ENCODE results near the gene CNTNAP4. TPM values are rescaled to one million over a fixed set of nuclear protein-coding genes. Genes with fewer than 3 reads are reported as not detected.

CNTNAP4 gene
- total RNA-seq, 2 donors from 2014 or later: not detected

DNA sequence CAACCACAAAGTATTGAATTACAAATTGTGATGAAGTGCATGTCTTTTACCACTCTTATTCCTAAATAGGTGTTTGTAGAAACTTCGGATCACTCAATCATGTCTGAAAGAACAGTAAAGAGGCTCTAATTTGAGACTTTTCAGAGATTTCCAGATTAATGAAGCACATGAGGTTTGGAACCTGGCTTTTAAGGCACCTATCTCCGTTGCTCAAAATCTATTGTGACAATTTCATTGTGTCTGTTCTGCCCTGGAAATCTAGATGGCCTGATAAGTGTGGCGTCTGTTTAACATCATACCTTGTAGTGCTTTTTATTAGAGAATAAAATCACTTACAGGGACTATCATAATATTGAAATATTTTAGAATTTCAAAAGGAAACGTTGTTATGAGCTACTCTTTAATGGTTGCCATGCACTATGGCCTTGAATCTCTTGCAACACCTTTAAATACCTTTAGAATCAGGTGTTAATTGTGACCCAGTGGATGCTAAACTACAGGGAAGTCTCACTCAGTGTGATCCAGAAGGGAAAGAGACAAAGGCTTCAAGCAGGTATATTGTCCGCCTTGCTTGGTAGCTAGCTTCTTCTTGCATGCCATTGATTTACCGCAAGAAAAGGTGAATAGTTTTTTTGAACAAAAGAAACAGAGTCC, 210.3 kb downstream of the CNTNAP4 start:
- no peak for ATAC-seq (replicated peaks in 1 of 2)
- H3K27me3 Mint-ChIP-seq (ENCODE audit: low read depth): no peaks in the 10 kb centered on the region
- no peaks in the 10 kb centered on the region for H3K36me3 Mint-ChIP-seq (ENCODE audit: insufficient read depth in 2 of 2)
- no peaks in the 10 kb centered on the region for H3K4me1 Mint-ChIP-seq (ENCODE audit: low read depth)
- DNase-seq: no peak
- no peak overlapping the region for H3K4me3 Mint-ChIP-seq
- H3K27ac Mint-ChIP-seq: no peak overlapping the region
- peaks cover 4 to 9% of the 10 kb centered on the region in 2 donors for H3K9me3 Mint-ChIP-seq

DNA sequence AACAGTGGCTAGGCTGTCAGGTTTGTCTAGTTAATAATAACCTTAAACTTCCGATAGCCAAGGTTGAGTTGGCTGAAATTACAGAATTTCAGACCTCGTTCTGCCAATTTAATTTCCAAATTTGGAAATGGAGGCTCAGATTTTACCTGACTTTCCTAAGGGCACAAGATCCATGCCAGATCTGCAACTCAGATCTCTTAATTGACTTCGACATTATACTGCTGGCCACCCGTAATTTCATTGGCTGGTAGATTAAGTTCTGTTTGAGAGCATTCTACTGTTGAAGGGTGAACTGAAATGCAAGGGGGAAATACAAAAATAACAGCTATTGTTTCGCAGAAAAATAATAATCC, 210.8 kb downstream of the CNTNAP4 start:
- Mint-ChIP-seq H3K9me3 (peaks cover 7 to 13% of the 10 kb centered on the region in 2 donors), H3K27ac (no peak overlapping the region), H3K36me3 (ENCODE audit: insufficient read depth in 2 of 2) (no peaks in the 10 kb centered on the region), H3K27me3 (ENCODE audit: low read depth) (no peaks in the 10 kb centered on the region), H3K4me3 (no peak overlapping the region), H3K4me1 (ENCODE audit: low read depth) (no peaks in the 10 kb centered on the region)
- ATAC-seq (replicated peaks in 1 of 2): no peak
- no peak for DNase-seq

DNA sequence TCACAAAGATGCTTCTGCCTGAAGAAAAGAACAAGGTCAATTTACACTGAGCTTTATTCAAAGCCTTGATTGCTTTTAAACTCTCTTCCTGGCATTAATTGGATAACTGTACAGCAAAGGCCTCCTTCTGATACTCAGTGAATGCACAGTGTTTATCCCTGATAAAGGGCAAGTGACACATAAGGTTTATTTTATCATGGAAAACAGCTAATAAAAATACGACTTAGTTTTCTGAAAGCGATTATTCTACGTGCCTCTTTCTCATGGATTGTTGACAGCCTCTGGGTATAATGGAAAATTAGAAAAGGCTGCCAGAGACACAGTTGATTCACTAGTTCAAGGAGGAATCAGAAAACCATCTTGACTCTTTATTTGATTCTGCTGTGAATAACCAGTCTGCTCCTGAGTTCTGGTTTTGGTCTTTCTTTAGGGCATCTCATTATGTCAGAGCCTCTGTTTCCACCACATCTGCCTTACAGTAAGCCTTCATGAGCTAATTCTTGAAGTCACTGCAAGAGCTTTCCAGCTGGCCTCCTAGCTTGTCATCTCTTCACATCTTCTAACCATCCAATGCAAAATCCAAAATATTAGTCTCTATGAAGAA, 212.9 kb downstream of the CNTNAP4 start:
- H3K4me1 Mint-ChIP-seq (ENCODE audit: low read depth): no peaks in the 10 kb centered on the region

DNA sequence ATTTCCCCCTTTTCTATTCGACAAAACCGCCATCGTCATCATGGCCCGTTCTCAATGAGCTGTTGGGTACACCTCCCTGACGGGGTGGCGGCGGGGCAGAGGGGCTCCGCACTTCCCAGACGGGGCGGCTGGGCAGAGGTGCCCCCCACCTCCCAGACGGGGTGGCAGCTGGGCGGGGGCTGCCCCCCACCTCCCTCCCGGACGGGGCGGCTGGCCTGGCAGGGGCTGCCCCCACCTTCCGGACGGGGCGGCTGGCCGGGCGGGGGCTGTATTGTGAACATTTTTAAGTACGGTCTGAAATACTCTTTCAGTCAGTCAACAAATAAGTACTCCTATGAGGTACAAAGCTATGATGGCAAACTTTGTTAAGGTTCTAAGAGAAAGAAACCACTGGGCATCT, 222.8 kb downstream of the CNTNAP4 start:
- H3K4me3 Mint-ChIP-seq: no peak overlapping the region
- DNase-seq: no peak
- ATAC-seq (replicated peaks in 1 of 2): no peak
- H3K27me3 Mint-ChIP-seq (ENCODE audit: low read depth): no peaks in the 10 kb centered on the region
- H3K9me3 Mint-ChIP-seq: peaks cover 5 to 7% of the 10 kb centered on the region in 2 donors
- H3K27ac Mint-ChIP-seq: no peak overlapping the region
- H3K4me1 Mint-ChIP-seq (ENCODE audit: low read depth): no peaks in the 10 kb centered on the region
- H3K36me3 Mint-ChIP-seq (ENCODE audit: insufficient read depth in 2 of 2): no peaks in the 10 kb centered on the region

More for the DNA sequence above, 212.9 kb downstream of the CNTNAP4 start:
- H3K27me3 Mint-ChIP-seq (ENCODE audit: low read depth): no peaks in the 10 kb centered on the region
- H3K27ac Mint-ChIP-seq: no peak overlapping the region
- H3K36me3 Mint-ChIP-seq (ENCODE audit: insufficient read depth in 2 of 2): no peaks in the 10 kb centered on the region
- ATAC-seq (replicated peaks in 1 of 2) (no peak), DNase-seq (no peak)
- no peak overlapping the region for H3K4me3 Mint-ChIP-seq
- peaks cover 11 to 12% of the 10 kb centered on the region in 2 donors for H3K9me3 Mint-ChIP-seq

DNA sequence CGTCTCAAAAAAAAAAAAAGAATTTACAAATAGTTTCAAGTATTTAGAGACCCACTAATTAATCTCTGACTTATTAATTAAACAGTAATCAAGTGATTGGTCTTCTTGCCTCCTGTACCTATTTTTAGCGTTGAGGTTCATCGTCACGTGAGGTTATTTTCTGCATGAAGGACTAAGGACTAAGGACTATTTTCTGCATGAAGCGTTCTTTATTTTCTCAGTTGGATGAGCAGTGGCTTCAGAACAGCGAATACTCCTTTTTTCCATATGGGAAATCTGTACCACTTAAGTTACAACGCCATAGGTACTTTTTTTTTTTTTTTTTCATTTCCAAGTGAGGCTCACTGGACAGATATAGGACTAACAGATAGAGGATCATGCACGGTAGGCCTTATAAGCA, 224.9 kb downstream of the CNTNAP4 start:
- Mint-ChIP-seq H3K4me3 (no peak overlapping the region), H3K27ac (no peak overlapping the region), H3K36me3 (ENCODE audit: insufficient read depth in 2 of 2) (no peaks in the 10 kb centered on the region), H3K9me3 (peaks cover 5 to 7% of the 10 kb centered on the region in 2 donors), H3K4me1 (ENCODE audit: low read depth) (no peaks in the 10 kb centered on the region), H3K27me3 (ENCODE audit: low read depth) (no peaks in the 10 kb centered on the region)
- ATAC-seq (replicated peaks in 1 of 2): no peak
- DNase-seq: no peak

DNA sequence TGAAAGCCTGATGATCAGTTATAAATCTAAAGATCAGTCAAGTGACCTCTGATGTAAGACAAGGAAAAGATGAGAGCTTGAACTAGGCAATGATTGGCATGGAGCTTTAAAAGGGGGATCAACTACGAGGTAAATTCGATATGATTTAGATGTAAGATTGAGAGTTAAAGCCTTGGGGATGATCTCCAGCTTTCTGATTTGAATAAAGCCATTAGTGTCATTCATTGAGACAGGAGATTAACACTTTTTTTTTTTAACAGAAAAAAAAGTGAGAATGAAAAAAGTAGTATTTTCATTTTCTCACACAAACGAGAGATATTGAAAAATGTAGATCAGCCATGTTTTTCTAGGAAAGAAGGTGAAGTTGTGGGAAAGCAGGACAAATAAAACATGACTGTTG, 225.4 kb downstream of the CNTNAP4 start:
- H3K4me3 Mint-ChIP-seq: no peak overlapping the region
- H3K9me3 Mint-ChIP-seq: peaks cover 5 to 7% of the 10 kb centered on the region in 2 donors
- no peaks in the 10 kb centered on the region for H3K27me3 Mint-ChIP-seq (ENCODE audit: low read depth)
- DNase-seq: no peak
- no peaks in the 10 kb centered on the region for H3K4me1 Mint-ChIP-seq (ENCODE audit: low read depth)
- no peak for ATAC-seq (replicated peaks in 1 of 2)
- no peaks in the 10 kb centered on the region for H3K36me3 Mint-ChIP-seq (ENCODE audit: insufficient read depth in 2 of 2)
- H3K27ac Mint-ChIP-seq: no peak overlapping the region

DNA sequence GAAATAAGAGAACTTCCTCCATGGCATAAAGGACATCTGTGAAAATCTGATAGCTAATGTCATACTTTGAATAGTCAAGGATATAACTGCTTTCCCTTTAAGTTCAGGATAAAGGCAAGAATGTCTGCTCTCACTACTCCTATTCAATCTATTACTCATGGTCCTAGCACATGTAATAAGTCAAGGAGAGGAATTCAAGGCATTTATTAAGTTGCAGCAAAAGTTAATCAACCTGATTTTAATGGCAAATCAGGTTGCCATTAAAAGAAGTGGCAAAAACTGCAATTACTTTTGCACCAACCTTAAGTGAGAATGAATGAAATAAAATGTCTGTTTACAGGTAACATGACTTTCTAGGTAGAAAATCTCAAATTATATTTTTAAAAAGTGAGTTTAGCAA, 225.9 kb downstream of the CNTNAP4 start:
- no peaks in the 10 kb centered on the region for H3K27me3 Mint-ChIP-seq (ENCODE audit: low read depth)
- H3K36me3 Mint-ChIP-seq (ENCODE audit: insufficient read depth in 2 of 2): no peaks in the 10 kb centered on the region
- no peaks in the 10 kb centered on the region for H3K4me1 Mint-ChIP-seq (ENCODE audit: low read depth)
- no peak overlapping the region for H3K27ac Mint-ChIP-seq
- no peak overlapping the region for H3K4me3 Mint-ChIP-seq
- DNase-seq: no peak
- H3K9me3 Mint-ChIP-seq: peaks cover 5 to 7% of the 10 kb centered on the region in 2 donors
- no peak for ATAC-seq (replicated peaks in 1 of 2)

DNA sequence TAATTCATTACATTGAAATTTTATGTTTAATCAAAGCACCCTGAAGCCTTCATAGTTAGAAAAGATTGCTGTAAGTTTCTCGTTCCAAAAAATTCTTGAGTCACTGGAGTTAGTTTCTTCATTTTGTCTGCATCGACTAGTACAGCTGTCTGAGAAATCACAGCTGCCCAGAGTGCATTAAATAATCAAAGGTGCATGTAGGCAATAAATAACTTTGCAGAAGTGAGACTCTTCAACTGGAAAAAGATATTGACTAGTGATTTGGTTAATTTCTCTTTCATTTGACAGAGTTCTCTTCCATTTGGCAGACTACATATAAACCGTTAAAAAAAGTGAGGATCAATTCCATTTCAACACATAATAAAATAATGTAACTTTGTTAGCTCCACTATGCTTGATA, 234.0 kb downstream of the CNTNAP4 start:
- ATAC-seq (replicated peaks in 1 of 2) (no peak), DNase-seq (no peak)
- Mint-ChIP-seq H3K9me3 (peaks cover 6 to 11% of the 10 kb centered on the region in 2 donors), H3K4me1 (ENCODE audit: low read depth) (no peaks in the 10 kb centered on the region), H3K4me3 (no peak overlapping the region), H3K27me3 (ENCODE audit: low read depth) (no peaks in the 10 kb centered on the region), H3K36me3 (ENCODE audit: insufficient read depth in 2 of 2) (no peaks in the 10 kb centered on the region), H3K27ac (no peak overlapping the region)

DNA sequence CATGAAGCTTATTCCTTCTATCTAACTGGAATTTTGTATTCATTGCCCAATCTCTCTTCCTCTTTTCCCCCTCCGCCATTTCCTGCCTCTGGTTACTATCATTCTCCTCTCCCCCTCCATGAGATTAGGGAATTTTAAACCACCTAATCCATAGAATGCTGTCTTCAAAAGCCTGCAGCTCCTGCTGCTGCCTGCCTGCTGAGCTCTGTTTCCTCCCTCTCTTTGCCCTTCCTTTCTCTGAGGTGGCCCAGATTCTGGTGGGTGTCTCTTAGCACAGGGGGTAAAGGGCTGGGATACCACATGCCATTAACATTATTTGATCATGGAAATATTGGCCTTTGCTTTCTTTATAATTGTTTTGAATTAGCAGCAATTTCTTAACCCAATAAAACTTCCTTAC, 241.6 kb downstream of the CNTNAP4 start:
- H3K9me3 Mint-ChIP-seq: peaks cover 2 to 3% of the 10 kb centered on the region in 2 donors

DNA sequence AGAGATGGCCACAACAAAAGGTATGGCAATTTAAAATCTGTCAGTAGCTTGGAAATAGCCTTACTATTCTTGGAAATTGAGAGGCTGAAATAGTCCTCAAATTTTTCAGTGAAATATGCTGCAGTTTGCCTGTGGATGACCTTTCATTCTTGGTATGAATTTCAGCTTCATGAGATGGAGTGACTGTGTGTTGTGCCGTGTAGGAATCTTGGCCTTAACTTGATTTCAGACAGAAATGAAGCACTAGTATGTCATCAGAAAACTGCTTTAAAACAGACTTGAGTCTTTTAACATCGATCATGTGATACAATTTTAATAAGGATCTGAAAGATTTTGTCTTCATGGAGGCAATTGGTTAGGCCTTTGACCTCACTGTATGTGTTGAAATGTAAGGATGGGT, 247.2 kb downstream of the CNTNAP4 start:
- Mint-ChIP-seq H3K27me3 (ENCODE audit: low read depth) (no peaks in the 10 kb centered on the region), H3K9me3 (peaks cover 0 to 5% of the 10 kb centered on the region in 2 donors), H3K27ac (no peak overlapping the region), H3K4me3 (no peak overlapping the region), H3K4me1 (ENCODE audit: low read depth) (no peaks in the 10 kb centered on the region), H3K36me3 (ENCODE audit: insufficient read depth in 2 of 2) (no peaks in the 10 kb centered on the region)
- ATAC-seq (replicated peaks in 1 of 2) (no peak), DNase-seq (no peak)

More for the DNA sequence above, 241.6 kb downstream of the CNTNAP4 start:
- Mint-ChIP-seq H3K4me3 (no peak overlapping the region), H3K4me1 (ENCODE audit: low read depth) (no peaks in the 10 kb centered on the region), H3K36me3 (ENCODE audit: insufficient read depth in 2 of 2) (no peaks in the 10 kb centered on the region), H3K27ac (no peak overlapping the region), H3K27me3 (ENCODE audit: low read depth) (no peaks in the 10 kb centered on the region)
- DNase-seq (no peak), ATAC-seq (replicated peaks in 1 of 2) (no peak)

DNA sequence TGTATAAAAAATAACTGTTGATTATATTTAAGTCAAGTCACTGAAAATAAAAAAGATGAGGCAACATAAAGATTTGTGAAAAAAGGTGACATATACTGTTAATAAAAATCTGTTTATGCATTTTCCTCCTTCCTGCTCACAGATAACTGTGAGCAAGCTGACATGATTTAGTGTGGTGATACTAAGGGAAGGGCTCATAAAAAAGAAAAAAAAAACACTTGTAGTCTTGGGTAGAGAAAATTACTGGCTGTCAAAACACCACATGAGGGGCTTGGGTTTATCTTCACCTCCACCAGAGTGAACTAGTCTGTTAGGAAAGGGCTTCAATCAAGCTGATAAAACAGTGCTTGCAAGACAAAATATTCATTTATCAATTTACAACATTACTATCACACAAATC, 247.6 kb downstream of the CNTNAP4 start:
- Mint-ChIP-seq H3K4me1 (ENCODE audit: low read depth) (no peaks in the 10 kb centered on the region), H3K27ac (no peak overlapping the region), H3K4me3 (no peak overlapping the region), H3K36me3 (ENCODE audit: insufficient read depth in 2 of 2) (no peaks in the 10 kb centered on the region), H3K9me3 (peaks cover 0 to 5% of the 10 kb centered on the region in 2 donors), H3K27me3 (ENCODE audit: low read depth) (no peaks in the 10 kb centered on the region)
- ATAC-seq (replicated peaks in 1 of 2) (no peak), DNase-seq (no peak)

DNA sequence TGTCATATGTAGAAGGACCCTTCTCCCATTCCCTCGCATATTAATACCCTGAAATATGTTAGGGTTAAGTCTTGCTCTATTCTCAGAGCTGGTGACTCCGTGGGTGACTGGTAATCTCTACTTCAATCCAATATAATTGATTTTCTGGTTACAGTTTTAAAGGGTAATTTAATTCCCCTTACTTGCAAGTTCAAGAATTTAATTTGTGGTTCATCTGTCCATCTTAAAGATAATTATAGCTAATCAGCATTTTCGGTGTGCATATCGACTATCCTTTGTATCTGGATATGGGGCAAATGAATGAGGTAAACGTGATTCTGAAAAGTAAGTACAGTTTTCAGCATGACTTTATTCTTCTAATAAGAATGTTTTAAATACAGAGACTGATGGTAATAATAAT, 250.0 kb downstream of the CNTNAP4 start:
- no peak overlapping the region for H3K27ac Mint-ChIP-seq
- peaks cover 0 to 5% of the 10 kb centered on the region in 2 donors for H3K9me3 Mint-ChIP-seq
- ATAC-seq (replicated peaks in 1 of 2): no peak
- no peaks in the 10 kb centered on the region for H3K4me1 Mint-ChIP-seq (ENCODE audit: low read depth)
- H3K4me3 Mint-ChIP-seq: no peak overlapping the region
- no peaks in the 10 kb centered on the region for H3K36me3 Mint-ChIP-seq (ENCODE audit: insufficient read depth in 2 of 2)
- H3K27me3 Mint-ChIP-seq (ENCODE audit: low read depth): no peaks in the 10 kb centered on the region
- no peak for DNase-seq

DNA sequence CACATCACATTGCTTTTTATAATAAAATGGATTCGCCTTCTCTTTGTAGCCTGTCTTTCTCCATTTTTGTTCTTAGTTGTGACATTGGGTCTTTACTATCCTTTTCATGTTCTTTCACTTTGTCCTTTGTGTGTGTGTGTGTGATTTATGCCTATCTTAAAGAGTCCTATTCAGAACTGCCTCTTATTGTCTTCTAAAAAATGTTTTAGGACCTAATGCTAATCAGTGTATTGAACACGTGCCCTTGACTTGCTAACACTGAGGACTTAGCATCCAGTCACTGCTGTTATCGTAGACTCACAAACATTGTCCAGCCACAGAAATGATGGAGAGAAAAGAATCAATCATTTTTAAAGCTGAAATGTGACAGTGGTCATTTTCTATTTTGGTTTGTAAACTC, 251.9 kb downstream of the CNTNAP4 start:
- no peaks in the 10 kb centered on the region for H3K36me3 Mint-ChIP-seq (ENCODE audit: insufficient read depth in 2 of 2)
- no peaks in the 10 kb centered on the region for H3K27me3 Mint-ChIP-seq (ENCODE audit: low read depth)
- ATAC-seq (replicated peaks in 1 of 2): no peak
- H3K4me3 Mint-ChIP-seq: no peak overlapping the region
- no peak for DNase-seq
- peaks cover 3 to 14% of the 10 kb centered on the region in 2 donors for H3K9me3 Mint-ChIP-seq
- H3K4me1 Mint-ChIP-seq (ENCODE audit: low read depth): no peaks in the 10 kb centered on the region
- no peak overlapping the region for H3K27ac Mint-ChIP-seq

DNA sequence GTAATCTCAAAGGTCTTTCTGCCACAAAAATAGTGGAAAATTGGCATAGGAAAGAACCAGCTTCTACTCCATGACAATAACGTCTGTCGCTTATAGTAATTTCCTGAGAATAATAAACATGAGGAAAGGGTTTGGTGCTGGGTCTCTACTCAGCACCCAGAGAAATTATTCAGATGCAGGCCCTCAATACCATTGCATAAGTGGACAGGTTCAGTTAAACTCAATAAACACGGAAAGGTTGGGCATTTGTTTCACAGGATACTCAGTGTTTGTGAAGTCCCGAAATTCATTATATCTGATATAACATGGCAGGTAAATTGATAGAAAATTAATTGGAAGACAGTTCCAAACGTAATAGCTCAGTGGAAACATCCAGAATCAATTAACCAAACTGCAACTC, 254.0 kb downstream of the CNTNAP4 start:
- H3K4me3 Mint-ChIP-seq: no peak overlapping the region
- H3K27ac Mint-ChIP-seq: no peak overlapping the region
- no peaks in the 10 kb centered on the region for H3K36me3 Mint-ChIP-seq (ENCODE audit: insufficient read depth in 2 of 2)
- peaks cover 3 to 13% of the 10 kb centered on the region in 2 donors for H3K9me3 Mint-ChIP-seq
- H3K27me3 Mint-ChIP-seq (ENCODE audit: low read depth): no peaks in the 10 kb centered on the region
- ATAC-seq (replicated peaks in 1 of 2) (no peak), DNase-seq (no peak)
- no peaks in the 10 kb centered on the region for H3K4me1 Mint-ChIP-seq (ENCODE audit: low read depth)

All from activated T-cell treated with anti-CD3 and anti-CD28 coated beads, Interleukin-2, amount 50 U/mL, for 72 hours (primary cell).